Caki2 (cell line): ENCODE data around the gene ITFG1. TPM values are rescaled to one million over a fixed set of nuclear protein-coding genes. Genes with fewer than 3 reads are reported as not detected.

Experiments
- total RNA-seq: library from RNA; depleted of rRNA; stranded (reverse); fragments of >200 nt; shearing (Covaris generic); gene quantifications from 2 replicates; pipeline ENCODE4 v1.2.3, GENCODE V29; 2014; ENCODE audit warnings: low replicate concordance; rRNA removed

ITFG1 gene
- total RNA-seq, 1 experiment from 2014 or later: 34.1 TPM

Other genes with a start within 250 kb of the ITFG1 start
- 18.9 and 27.2 TPM in 2 replicates for gene PHKB, start 268 bp upstream of the ITFG1 start, total RNA-seq